H1 (cell line): ENCODE results near the gene GREB1L. TPM values are rescaled to one million over a fixed set of nuclear protein-coding genes. Genes with fewer than 3 reads are reported as not detected.

Source experiments
- CTCF ChIA-PET: fragments of 300-600 bp; sonication (Branson Sonifier 250); formaldehyde crosslinking; loops from one replicate; lab custom pipeline; 2021; ENCODE audit not compliant: partially characterized antibody; lab: Charles Lee
- POLR2A ChIA-PET: fragments of 300-600 bp; sonication (Branson Sonifier 250); formaldehyde crosslinking; loops from one replicate; lab custom pipeline; 2021; ENCODE audit warnings: inconsistent platforms; ENCODE audit not compliant: partially characterized antibody; lab: Charles Lee
- DNase-seq, 2 experiments: peaks; one replicate each; pipeline versions ENCODE4 v3.0.0 to v3.0.0-alpha.2; 2010 to 2022; ENCODE audit warnings: low spot score in 2 of 2, low read depth in 1 of 2, mixed read lengths in 1 of 2
- FAIRE-seq: peaks from 2 replicates; lab custom pipeline; 2011; peaks lifted over from hg19 to GRCh38; lab: Jason Lieb, UNC
- H2AFZ ChIP-seq: 2 replicates; pipeline ENCODE4 v1.8.1; 2012; ENCODE audit warnings: low read length, inconsistent platforms
- H2AK5ac ChIP-seq: 2 replicates; pipeline ENCODE4 v1.6.1; 2013; ENCODE audit warnings: low read depth, low read length
- H2BK120ac ChIP-seq: replicated peaks from 2 replicates; pipeline ENCODE3; 2013; ENCODE audit warnings: low read depth, low read length, inconsistent platforms
- H2BK12ac ChIP-seq: 2 replicates; pipeline ENCODE4 v1.6.1; 2013; ENCODE audit warnings: low read depth, low read length
- H2BK15ac ChIP-seq: 2 replicates; pipeline ENCODE4 v1.6.1; 2013; ENCODE audit warnings: low read length
- H2BK20ac ChIP-seq: 2 replicates; pipeline ENCODE4 v1.6.1; 2013; ENCODE audit warnings: low read length
- H2BK5ac ChIP-seq: 2 replicates; pipeline ENCODE4 v1.6.1; 2013; ENCODE audit warnings: low read depth, low read length
- H3K14ac ChIP-seq: 2 replicates; pipeline ENCODE4 v1.6.1; 2013; ENCODE audit warnings: inconsistent platforms; ENCODE audit not compliant: insufficient read length
- H3K18ac ChIP-seq: 2 replicates; pipeline ENCODE4 v1.6.1; 2013; ENCODE audit warnings: low read length; ENCODE audit errors: extremely low read depth
- H3K23ac ChIP-seq: 2 replicates; pipeline ENCODE4 v1.6.1; 2013; ENCODE audit warnings: inconsistent platforms; ENCODE audit not compliant: insufficient read length
- H3K23me2 ChIP-seq: 2 replicates; pipeline ENCODE4 v1.6.1; 2013; ENCODE audit warnings: low read depth, low read length
- H3K27ac ChIP-seq: 2 replicates; pipeline ENCODE4 v1.6.1; 2011; ENCODE audit warnings: low read depth, low read length, inconsistent platforms
- H3K27me3 ChIP-seq, 4 experiments: replicated peaks in 1 of 4; 1 replicate in 1 of 4; 2 replicates in 3 of 4; pipeline versions ENCODE4 v1.6.1 to v1.8.1; 2011 to 2013; ENCODE audit warnings: low read length in 3 of 4, mild to moderate bottlenecking in 3 of 4, inconsistent platforms in 2 of 4, mixed read lengths in 2 of 4, moderate library complexity in 1 of 4; ENCODE audit not compliant: control insufficient read depth in 3 of 4, insufficient read depth in 3 of 4; ENCODE audit errors: extremely low read depth in 1 of 4
- H3K36me3 ChIP-seq, 4 experiments: 2 replicates each; pipeline versions ENCODE4 v1.6.1 to v1.8.1; 2011 to 2013; ENCODE audit warnings: mild to moderate bottlenecking in 4 of 4, low read length in 3 of 4, moderate library complexity in 2 of 4, control low read depth in 1 of 4, inconsistent platforms in 1 of 4; ENCODE audit not compliant: insufficient read depth in 4 of 4, control insufficient read depth in 2 of 4
- H3K4ac ChIP-seq: replicated peaks from 2 replicates; pipeline ENCODE3; 2013; ENCODE audit warnings: low read length, low read depth, mixed read lengths, inconsistent platforms; ENCODE audit not compliant: insufficient read length
- H3K4me1 ChIP-seq, 4 experiments: replicated peaks in 1 of 4; 1 replicate in 1 of 4; 2 replicates in 3 of 4; pipeline versions ENCODE4 v1.6.1 to v1.8.1; 2011 to 2013; ENCODE audit warnings: low read length in 3 of 4, inconsistent platforms in 2 of 4, mixed read lengths in 1 of 4; ENCODE audit not compliant: insufficient read depth in 4 of 4, control insufficient read depth in 3 of 4
- H3K4me2 ChIP-seq, 2 experiments: 2 replicates each; pipeline versions ENCODE4 v1.6.1 to v1.8.1; 2011 to 2013; ENCODE audit warnings: low read depth in 2 of 2, low read length in 2 of 2, control low read depth in 1 of 2, inconsistent platforms in 1 of 2, mild to moderate bottlenecking in 1 of 2; ENCODE audit not compliant: insufficient read depth in 1 of 2
- H3K4me3 ChIP-seq, 4 experiments: fragments of 200-600, 300-600 bp in 1 of 4; sonication (generic), shearing (Covaris generic), sonication (Bioruptor Twin) in 1 of 4; 2 replicates each; pipeline versions ENCODE4 v1.5.1 to v1.8.1; 2011 to 2016; ENCODE audit warnings: low read length in 4 of 4, low read depth in 3 of 4, control low read depth in 2 of 4, inconsistent platforms in 2 of 4, mild to moderate bottlenecking in 2 of 4, mixed read lengths in 1 of 4, moderate library complexity in 1 of 4; ENCODE audit not compliant: insufficient read depth in 2 of 4; ENCODE audit errors: extremely low read depth in 1 of 4
- H3K56ac ChIP-seq: replicated peaks from 2 replicates; pipeline ENCODE3; 2013; ENCODE audit warnings: low read depth, mild to moderate bottlenecking, mixed read lengths, low read length, inconsistent platforms; ENCODE audit not compliant: insufficient read length
- H3K79me1 ChIP-seq: 2 replicates; pipeline ENCODE4 v1.6.1; 2013; ENCODE audit warnings: low read depth, low read length, control low read depth
- H3K79me2 ChIP-seq, 2 experiments: 2 replicates each; pipeline versions ENCODE4 v1.6.1 to v1.8.1; 2012 to 2013; ENCODE audit warnings: low read length in 2 of 2, mild to moderate bottlenecking in 2 of 2, inconsistent platforms in 1 of 2; ENCODE audit not compliant: insufficient read depth in 2 of 2, control insufficient read depth in 1 of 2
- H3K9ac ChIP-seq, 4 experiments: replicated peaks in 1 of 4; 1 replicate in 1 of 4; 2 replicates in 3 of 4; pipeline versions ENCODE4 v1.6.1 to v1.8.1; 2011 to 2013; ENCODE audit warnings: low read depth in 3 of 4, low read length in 3 of 4, control low read depth in 2 of 4, mild to moderate bottlenecking in 2 of 4, moderate library complexity in 2 of 4, inconsistent platforms in 1 of 4; ENCODE audit errors: extremely low read depth in 1 of 4
- H3K9me3 ChIP-seq, 2 experiments: 2 replicates each; pipeline versions ENCODE4 v1.6.1 to v1.8.1; 2012 to 2013; ENCODE audit warnings: mild to moderate bottlenecking in 2 of 2, moderate library complexity in 2 of 2, control low read depth in 1 of 2, inconsistent platforms in 1 of 2, low read depth in 1 of 2, low read length in 1 of 2, mixed read lengths in 1 of 2; ENCODE audit not compliant: insufficient read depth in 2 of 2
- H4K20me1 ChIP-seq, 2 experiments: replicated peaks in 1 of 2; 2 replicates each; pipeline versions ENCODE3 to v1.8.1; 2011 to 2013; ENCODE audit warnings: inconsistent platforms in 2 of 2, low read length in 2 of 2, mild to moderate bottlenecking in 1 of 2; ENCODE audit not compliant: insufficient read depth in 2 of 2, control insufficient read depth in 1 of 2
- H4K5ac ChIP-seq: 2 replicates; pipeline ENCODE4 v1.6.1; 2013; ENCODE audit warnings: low read length, low read depth, mixed read lengths, inconsistent platforms; ENCODE audit not compliant: insufficient read length
- H4K8ac ChIP-seq: 2 replicates; pipeline ENCODE4 v1.8.0; 2013; ENCODE audit warnings: mild to moderate bottlenecking, moderate library complexity, low read length, inconsistent platforms; ENCODE audit not compliant: insufficient read depth; ENCODE audit errors: extremely low read depth
- H4K91ac ChIP-seq: replicated peaks from 2 replicates; pipeline ENCODE3; 2013; ENCODE audit warnings: low read length, mixed read lengths, inconsistent platforms; ENCODE audit not compliant: insufficient read length
- ASH2L ChIP-seq: fragments of 200-600, 300-600 bp; sonication (generic); IDR thresholded peaks from one replicate; pipeline ENCODE4 v1.7.1; 2017; ENCODE audit warnings: low read length
- BCL11A ChIP-seq, 2 experiments: IDR thresholded peaks; one replicate each; pipeline ENCODE4 v1.6.1; 2011; ENCODE audit warnings: low read depth in 2 of 2, low read length in 2 of 2, mild to moderate bottlenecking in 2 of 2
- CHD1 ChIP-seq: IDR thresholded peaks from 2 replicates; pipeline ENCODE4 v1.6.1; 2012; ENCODE audit warnings: low read depth, low read length, improper control_type of control experiment
- CTBP2 ChIP-seq: IDR thresholded peaks from 2 replicates; pipeline ENCODE4 v1.7.0; 2011; ENCODE audit warnings: borderline replicate concordance, mild to moderate bottlenecking, moderate library complexity, mixed read lengths, low read length; ENCODE audit not compliant: insufficient read depth, insufficient read length
- EZH2 ChIP-seq: fragments of 200-600 bp; sonication (generic); IDR thresholded peaks from 2 replicates; pipeline ENCODE4 v1.7.1; 2012; ENCODE audit warnings: low read depth, mild to moderate bottlenecking, moderate library complexity, low read length, inconsistent platforms; ENCODE audit not compliant: severe bottlenecking
- FOSL1 ChIP-seq: IDR thresholded peaks from 2 replicates; pipeline ENCODE4 v1.6.1; 2011; ENCODE audit warnings: mild to moderate bottlenecking, low read depth, low read length, moderate library complexity; ENCODE audit not compliant: insufficient read depth
- KDM5A ChIP-seq: fragments of 200-600 bp; IDR thresholded peaks from 2 replicates; pipeline ENCODE4 v1.7.1; 2012; ENCODE audit warnings: mild to moderate bottlenecking, low read length, inconsistent platforms, mixed read lengths
- NANOG ChIP-seq: IDR thresholded peaks from 2 replicates; pipeline ENCODE4 v1.6.1; 2011; ENCODE audit warnings: low read length, low read depth, mild to moderate bottlenecking, inconsistent platforms; ENCODE audit not compliant: insufficient read depth, poor library complexity, severe bottlenecking
- POU5F1 ChIP-seq: IDR thresholded peaks from 2 replicates; pipeline ENCODE4 v1.6.1; 2011; ENCODE audit warnings: low read depth, mild to moderate bottlenecking, low read length, moderate library complexity
- RBBP5 ChIP-seq: IDR thresholded peaks from 2 replicates; pipeline ENCODE4 v1.7.1; 2012; ENCODE audit warnings: low read depth, mild to moderate bottlenecking, inconsistent platforms, low read length, moderate library complexity, borderline replicate concordance
- RNF2 ChIP-seq: fragments of 200-900, 300-1000 bp; sonication (generic); IDR thresholded peaks from 2 replicates; pipeline ENCODE4 v1.7.1; 2016; ENCODE audit warnings: borderline replicate concordance, low read depth, mild to moderate bottlenecking, antibody characterized with exemption, low read length; ENCODE audit not compliant: poor library complexity, severe bottlenecking; ENCODE audit errors: missing control alignments
- SIX5 ChIP-seq: IDR thresholded peaks from 2 replicates; pipeline ENCODE4 v1.6.1; 2011; ENCODE audit warnings: mild to moderate bottlenecking, low read depth, low read length
- SP2 ChIP-seq: IDR thresholded peaks from 2 replicates; pipeline ENCODE4 v1.6.1; 2012; ENCODE audit warnings: mild to moderate bottlenecking, low read length, inconsistent platforms
- TAF7 ChIP-seq: optimal IDR thresholded peaks from 2 replicates; pipeline ENCODE3; 2011; ENCODE audit warnings: low read depth, mild to moderate bottlenecking, inconsistent platforms, low read length, moderate library complexity, borderline replicate concordance
- WGBS, 2 experiments: shearing (Covaris generic) in 1 of 2; methylation state at CpG; one replicate each; pipeline versions ENCODE4 v1.1.6 to v1.1.7; 2013 to 2015; ENCODE audit warnings: low lambda C conversion rate in 2 of 2, mixed read lengths in 2 of 2, inconsistent platforms in 1 of 2, low coverage in 1 of 2, missing lambda C conversion rate in 1 of 2; ENCODE audit not compliant: insufficient replicate concordance in 2 of 2, insufficient coverage in 1 of 2, insufficient read length in 1 of 2; ENCODE audit errors: extremely low coverage in 1 of 2, missing lambda C conversion rate in 1 of 2; 5-methylcytosine and 5-hydroxymethylcytosine counted together
- polyA plus RNA-seq, 7 experiments: library from polyadenylated mRNA; depleted of rRNA in 3 of 7; stranded (reverse) in 5 of 7; unstranded in 2 of 7; fragments of >200 nt in 5 of 7; fragments of 200-250 nt in 2 of 7; gene quantifications; 1 replicate in 5 of 7; 2 replicates in 1 of 7; 4 replicates in 1 of 7; pipeline versions ENCODE4 v1.2.1 to v1.2.3, GENCODE V29; 2011 to 2013; ENCODE audit warnings: missing spikeins in 2 of 7, mixed read lengths in 2 of 7
- total RNA-seq: library from RNA; stranded (reverse); fragmentation: NEBNext Ultra II Directional; extraction: Animal tissue kit (Norgen Biotek cat#: 25700); gene quantifications from 2 replicates; pipeline ENCODE4 v1.2.1, GENCODE V29; 2021

The GREB1L gene
- total and polyA plus RNA-seq, 2 of the 8 experiments (the other 6 are each of a cell fraction or from before 2014, with no cell fraction given), result 0.34 to 1.6 TPM

DNA sequence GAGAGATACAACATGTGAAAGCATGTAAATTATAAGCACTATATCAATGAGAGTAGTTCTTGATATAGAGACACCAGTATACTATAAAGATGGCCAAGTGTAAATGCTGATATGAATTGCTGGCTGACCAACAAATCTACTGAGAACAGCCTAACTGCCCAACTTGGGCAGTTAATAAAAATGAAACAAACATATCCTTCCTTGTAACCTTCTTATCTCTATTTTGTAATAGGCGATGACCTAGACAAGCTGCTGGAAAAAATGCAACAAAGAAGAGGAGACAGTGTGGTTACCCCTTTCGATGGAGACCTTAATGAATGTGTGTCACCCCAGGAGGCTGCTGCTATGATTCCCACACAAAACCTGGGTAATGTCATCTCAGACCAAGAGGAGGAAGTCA lies 209.8 kb downstream of the GREB1L start:
- Histone ChIP-seq H4K5ac (no peak overlapping the region), H3K27me3 (no peaks in the 10 kb centered on the region), H2BK120ac (no peak overlapping the region), H2AK5ac (no peak overlapping the region), H3K9ac (no peak overlapping the region), H3K14ac (no peak overlapping the region), H3K18ac (no peak overlapping the region), H3K4ac (no peak overlapping the region), H3K4me2 (no peak overlapping the region), H3K23ac (no peak overlapping the region), H4K91ac (no peak overlapping the region), H4K20me1 (no peaks in the 10 kb centered on the region), H2BK12ac (no peak overlapping the region), H3K4me1 (no peaks in the 10 kb centered on the region), H3K23me2 (no peaks in the 10 kb centered on the region), H2AFZ (no peak overlapping the region), H4K8ac (no peak overlapping the region), H3K36me3 (peaks cover 0 to 7% (median 2%) of the 10 kb centered on the region in 4 experiments; a peak in 2 of 8 replicates), H3K27ac (no peak overlapping the region), H3K4me3 (no peak overlapping the region), H3K9me3 (no peaks in the 10 kb centered on the region), H2BK15ac (no peak overlapping the region), H2BK5ac (no peak overlapping the region), H2BK20ac (no peak overlapping the region), H3K79me2 (no peaks in the 10 kb centered on the region), H3K79me1 (no peaks in the 10 kb centered on the region), H3K56ac (no peak overlapping the region)
- 81% methylated on average over 2 of the region's 2 CpGs; no CpG with 5 or more reads in 1 of the 2 experiments for WGBS, 2 experiments
- ChIA-PET POLR2A (interaction anchor here (0.6 kb wide), 1 partner anchor 225 kb away, joined by 3 read pairs; no protein-coding TSS in a partner anchor), CTCF (interaction anchor here (2.3 kb wide), 1 partner anchor 257 kb away, joined by 7 read pairs; no protein-coding TSS in a partner anchor)
- FAIRE-seq (no peak), DNase-seq (no peak)
- TF ChIP-seq SIX5 (no peak), CTBP2 (no peak), SP2 (no peak), POU5F1 (no peak), KDM5A (no peak), NANOG (no peak), CHD1 (no peak), ASH2L (no peak), FOSL1 (no peak), TAF7 (no peak), BCL11A (IDR thresholded peaks at IDR 0.05; ENCODE audit: low read depth in 2 of 2, low read length in 2 of 2) (no peak), EZH2 (no peak), RBBP5 (no peak), RNF2 (no peak)
